Measurements from ENCODE around the gene ATOSA.

Gene ATOSA

DNA sequence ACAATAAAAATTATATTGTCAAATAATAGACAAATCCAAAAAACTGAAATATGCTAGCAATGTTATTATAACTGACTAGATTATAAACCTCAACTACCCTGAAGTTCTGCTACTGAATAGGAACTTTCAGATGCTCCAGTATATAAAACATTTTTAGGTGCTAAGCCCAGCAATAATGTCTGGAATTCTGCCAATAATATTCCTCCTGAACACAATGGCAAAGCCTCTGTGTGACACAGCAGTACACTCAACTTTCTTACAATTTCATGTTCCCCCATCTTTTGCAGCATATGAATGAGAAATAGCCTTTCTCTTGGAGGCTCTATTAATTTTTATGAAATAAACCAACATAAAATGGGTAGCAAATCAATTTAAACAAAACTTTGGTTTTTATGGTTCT lies 29.5 kb downstream of the ATOSA start:
- H3K4me3 ChIP-seq (ENCODE audit: low read depth, low read length): no peak overlapping the region
- no peak for TF ChIP-seq CTCF (IDR thresholded peaks at IDR 0.05; ENCODE audit: control insufficient read depth, extremely low read depth, insufficient read depth)
- DNase-seq (ENCODE audit: low read depth): no peak

- TF ChIP-seq CTCF (IDR thresholded peaks at IDR 0.05; ENCODE audit: control insufficient read depth, extremely low read depth, insufficient read depth): no peak
- no peak for DNase-seq (ENCODE audit: low read depth)
- no peak overlapping the region for H3K4me3 ChIP-seq (ENCODE audit: low read depth, low read length)
Observed at GRCh38 chr15:52645916-52646315, 33.3 kb downstream of the ATOSA start.

- DNase-seq (ENCODE audit: low read depth): no peak
- no peak for TF ChIP-seq CTCF (IDR thresholded peaks at IDR 0.05; ENCODE audit: control insufficient read depth, extremely low read depth, insufficient read depth)
- H3K4me3 ChIP-seq (ENCODE audit: low read depth, low read length): no peak overlapping the region
Observed at GRCh38 chr15:52642386-52643361, 36.5 kb downstream of the ATOSA start.

DNA sequence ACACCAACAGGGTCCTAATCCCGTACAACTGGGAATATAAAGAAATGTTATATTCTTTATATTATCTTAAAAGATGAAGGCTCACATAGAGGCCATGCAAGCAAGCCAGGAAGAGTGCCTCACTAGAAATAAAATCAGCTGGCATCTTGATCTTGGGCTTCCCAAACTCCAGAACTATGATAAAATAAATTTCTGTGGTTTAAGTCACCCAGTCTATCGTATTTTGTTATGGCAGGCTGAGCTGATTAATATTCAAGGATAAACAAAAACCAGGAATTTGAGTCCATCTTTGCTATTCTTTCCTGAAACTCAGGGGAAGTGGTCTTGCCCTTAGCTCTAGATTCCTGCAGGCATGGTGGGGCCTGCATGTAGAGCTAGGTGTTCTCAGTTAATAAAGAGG lies 42.7 kb downstream of the ATOSA start:
- no peak overlapping the region for H3K4me3 ChIP-seq (ENCODE audit: low read depth, low read length)
- DNase-seq (ENCODE audit: low read depth): no peak
- TF ChIP-seq CTCF (IDR thresholded peaks at IDR 0.05; ENCODE audit: control insufficient read depth, extremely low read depth, insufficient read depth): no peak

DNA sequence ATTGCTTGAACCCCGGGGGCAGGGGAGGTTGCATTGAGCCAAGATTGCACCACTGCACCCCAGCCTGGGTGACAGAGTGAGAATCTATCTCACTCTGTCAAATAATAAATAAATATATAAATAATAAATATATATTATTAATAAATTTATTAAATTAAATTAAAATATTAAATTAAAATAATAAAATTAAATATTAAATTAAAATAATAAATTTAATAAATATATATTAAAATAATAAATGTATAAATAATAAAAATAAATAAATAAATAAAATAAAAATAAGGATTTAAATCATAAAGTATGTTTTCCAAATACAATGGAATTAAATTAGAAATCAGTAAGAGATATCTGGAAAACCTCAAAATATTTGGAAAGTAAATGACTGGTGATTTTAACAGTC lies 43.3 kb downstream of the ATOSA start:
- H3K4me3 ChIP-seq (ENCODE audit: low read depth, low read length): no peak overlapping the region
- TF ChIP-seq CTCF (IDR thresholded peaks at IDR 0.05; ENCODE audit: control insufficient read depth, extremely low read depth, insufficient read depth): no peak
- no peak for DNase-seq (ENCODE audit: low read depth)

All from LNCaP clone FGC (cell line).